ENCODE data around the gene BCL2.

GRCh38 chr18:63161761-63162195 is 157.8 kb downstream of the BCL2 start:
- TF ChIP-seq POLR2AphosphoS5 (IDR thresholded peaks at IDR 0.05; ENCODE audit: low read depth, low read length), result peak; percentile 80
- TF ChIP-seq TAF1 (IDR thresholded peaks at IDR 0.05; ENCODE audit: borderline replicate concordance, low read depth, low read length), result 0 out of 2 replicates have a peak, but pooled peaks have one; percentile 69

All from GM12892 (cell line).